Measurements from ENCODE around the gene RAD17.
"Not testable (repeated sequence)": the region's sequence is repeated elsewhere in the genome, so short reads cannot be mapped to it uniquely, and the experiment has no call there.

Gene RAD17

GRCh38 chr5:69369340-69370121 is at the start of gene RAD17, which contains the start of the genes AK6 and TAF9:
TSS of gene RAD17 (plus strand) at chr5:69369818. CDS start at chr5:69372209, 2,391 bp downstream.
TSS of gene AK6 (minus strand) at chr5:69369520. CDS start at chr5:69369490, 30 bp downstream.
TSS of gene TAF9 (minus strand) at chr5:69369520. CDS start at chr5:69365737, 3,783 bp downstream.
- peak; percentile 95 for DNase-seq

- DNase-seq = no peak
Measured at GRCh38 chr5:69326365-69326764, 43.3 kb upstream of the RAD17 start.

- no peak for DNase-seq
Measured at GRCh38 chr5:69329905-69330489, 39.6 kb upstream of the RAD17 start.

- no peak for DNase-seq
Measured at GRCh38 chr5:69331528-69332445, 37.8 kb upstream of the RAD17 start.

GRCh38 chr5:69333668-69334315 is 35.8 kb upstream of the RAD17 start:
- DNase-seq = not testable (repeated sequence)

GRCh38 chr5:69334793-69335268 is 34.8 kb upstream of the RAD17 start:
- DNase-seq = peak; percentile 83

- no peak for DNase-seq
Measured at GRCh38 chr5:69335341-69335935, 34.2 kb upstream of the RAD17 start.

- DNase-seq = no peak
Measured at GRCh38 chr5:69341520-69342161, 28.0 kb upstream of the RAD17 start.

GRCh38 chr5:69343083-69343482 is 26.5 kb upstream of the RAD17 start:
- DNase-seq = no peak

- DNase-seq = no peak
Measured at GRCh38 chr5:69350664-69351063, 19.0 kb upstream of the RAD17 start.

- DNase-seq = no peak
Measured at GRCh38 chr5:69359699-69360098, 9.9 kb upstream of the RAD17 start.

GRCh38 chr5:69360442-69360841 is 9.2 kb upstream of the RAD17 start:
- DNase-seq = no peak

GRCh38 chr5:69364414-69364813 is 5.2 kb upstream of the RAD17 start:
- DNase-seq = no peak

- DNase-seq = no peak
Measured at GRCh38 chr5:69364850-69365249, 4.8 kb upstream of the RAD17 start.

- no peak for DNase-seq
Measured at GRCh38 chr5:69367697-69368279, 1.8 kb upstream of the RAD17 start.

GRCh38 chr5:69368458-69369339 is 919 bp upstream of the RAD17 start:
- no peak for DNase-seq

GRCh38 chr5:69370335-69370734 is 717 bp downstream of the RAD17 start:
- DNase-seq = peak; percentile 39

GRCh38 chr5:69372394-69372793 is 2.8 kb downstream of the RAD17 start:
- DNase-seq = no peak

- no peak for DNase-seq
Measured at GRCh38 chr5:69374911-69375446, 5.4 kb downstream of the RAD17 start.

GRCh38 chr5:69378376-69378775 is 8.8 kb downstream of the RAD17 start:
- no peak for DNase-seq

Data from stimulated activated CD8-positive, alpha-beta memory T cell treated with anti-CD3 and anti-CD28 coated beads, Interleukin-4, amount 100 ng/mL, for 48 hours (primary cell).